Endothelial cell (in vitro differentiated cells): Measurements from ENCODE around the gene RPUSD2. TPM values are rescaled to one million over a fixed set of nuclear protein-coding genes. Genes with fewer than 3 reads are reported as not detected.
"Not testable (repeated sequence)": the region's sequence is repeated elsewhere in the genome, so short reads cannot be mapped to it uniquely, and the experiment has no call there.

Experiments used
- DNase-seq: peaks from one replicate; pipeline ENCODE4 v3.0.0; 2021; ENCODE audit warnings: low spot score
- H3K27ac Mint-ChIP-seq: one replicate; pipeline ENCODE4 v1.8.0; 2021; ENCODE audit warnings: mixed read lengths, inconsistent platforms; ENCODE audit not compliant: unreplicated experiment
- H3K27me3 Mint-ChIP-seq: one replicate; pipeline ENCODE4 v1.8.0; 2021; ENCODE audit warnings: mild to moderate bottlenecking, moderate library complexity, mixed read lengths, inconsistent platforms; ENCODE audit not compliant: unreplicated experiment
- H3K36me3 Mint-ChIP-seq: one replicate; pipeline ENCODE4 v1.8.0; 2021; ENCODE audit warnings: mild to moderate bottlenecking, low read depth, mixed read lengths, inconsistent platforms; ENCODE audit not compliant: unreplicated experiment
- H3K4me1 Mint-ChIP-seq: one replicate; pipeline ENCODE4 v1.8.0; 2021; ENCODE audit warnings: mild to moderate bottlenecking, mixed read lengths, inconsistent platforms; ENCODE audit not compliant: unreplicated experiment
- H3K4me3 Mint-ChIP-seq: one replicate; pipeline ENCODE4 v1.8.0; 2021; ENCODE audit warnings: mild to moderate bottlenecking, mixed read lengths, inconsistent platforms; ENCODE audit not compliant: unreplicated experiment
- H3K9me3 Mint-ChIP-seq: one replicate; pipeline ENCODE4 v1.8.0; 2021; ENCODE audit warnings: mixed read lengths, inconsistent platforms; ENCODE audit not compliant: unreplicated experiment
- total RNA-seq: library from RNA; stranded (reverse); fragmentation: NEBNext Ultra II Directional; extraction: Animal tissue kit (Norgen Biotek cat#: 25700); gene quantifications from one replicate; pipeline ENCODE4 v1.2.1, GENCODE V29; 2021; ENCODE audit not compliant: unreplicated experiment
- TF ChIP-seq, protein P1 (sequence below): fragments of 200-600 bp; sonication (generic); IDR thresholded peaks from one replicate; pipeline ENCODE4 v1.5.0; 2021; ENCODE audit warnings: antibody characterized with exemption; ENCODE audit not compliant: unreplicated experiment

The RPUSD2 gene
- total RNA-seq, 1 donor from 2014 or later = 11.5 TPM

DNA sequence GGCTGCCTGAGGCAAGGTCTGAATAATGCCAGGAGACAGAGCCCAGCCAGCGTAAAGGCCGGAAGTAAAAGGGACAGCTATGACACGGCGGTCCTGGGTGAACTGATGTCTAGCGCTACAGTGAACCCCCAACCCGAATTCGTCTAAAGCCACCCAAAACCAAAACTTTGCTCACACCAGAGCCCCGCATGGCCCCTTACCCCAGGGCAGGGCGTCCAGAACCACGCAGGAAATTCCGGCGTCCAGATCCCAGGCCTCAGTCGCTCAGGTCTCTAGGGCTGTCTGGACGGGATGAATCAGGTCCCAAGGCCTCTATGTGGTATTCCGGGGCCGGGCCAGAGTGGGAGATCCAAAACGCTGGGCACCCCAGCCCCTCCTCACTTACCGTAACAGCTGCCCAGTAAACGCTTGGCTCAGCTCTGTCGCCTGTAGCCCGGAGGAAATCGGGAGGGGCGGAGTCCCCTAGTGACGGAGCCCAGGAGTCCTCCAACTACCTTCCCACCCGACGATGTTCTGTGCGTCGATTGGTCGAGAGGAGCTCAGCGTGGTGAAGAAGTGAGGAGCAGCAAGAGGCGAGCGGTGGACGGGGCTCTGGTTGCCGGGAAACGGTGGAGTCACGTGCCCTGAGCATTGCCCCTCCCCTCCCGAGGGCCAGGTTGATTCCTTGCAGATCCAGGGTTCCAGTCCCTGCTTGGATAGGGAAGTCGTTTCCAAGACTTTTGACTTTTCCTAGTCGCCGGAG lies 4.3 kb upstream of the RPUSD2 start, which contains the start of gene CCDC32:
TSS of gene CCDC32 (minus strand) at position 452 of the 742 bp plus-strand sequence. CDS start 2,027 bp downstream, outside the sequence.
- TF ChIP-seq, protein P1, sequence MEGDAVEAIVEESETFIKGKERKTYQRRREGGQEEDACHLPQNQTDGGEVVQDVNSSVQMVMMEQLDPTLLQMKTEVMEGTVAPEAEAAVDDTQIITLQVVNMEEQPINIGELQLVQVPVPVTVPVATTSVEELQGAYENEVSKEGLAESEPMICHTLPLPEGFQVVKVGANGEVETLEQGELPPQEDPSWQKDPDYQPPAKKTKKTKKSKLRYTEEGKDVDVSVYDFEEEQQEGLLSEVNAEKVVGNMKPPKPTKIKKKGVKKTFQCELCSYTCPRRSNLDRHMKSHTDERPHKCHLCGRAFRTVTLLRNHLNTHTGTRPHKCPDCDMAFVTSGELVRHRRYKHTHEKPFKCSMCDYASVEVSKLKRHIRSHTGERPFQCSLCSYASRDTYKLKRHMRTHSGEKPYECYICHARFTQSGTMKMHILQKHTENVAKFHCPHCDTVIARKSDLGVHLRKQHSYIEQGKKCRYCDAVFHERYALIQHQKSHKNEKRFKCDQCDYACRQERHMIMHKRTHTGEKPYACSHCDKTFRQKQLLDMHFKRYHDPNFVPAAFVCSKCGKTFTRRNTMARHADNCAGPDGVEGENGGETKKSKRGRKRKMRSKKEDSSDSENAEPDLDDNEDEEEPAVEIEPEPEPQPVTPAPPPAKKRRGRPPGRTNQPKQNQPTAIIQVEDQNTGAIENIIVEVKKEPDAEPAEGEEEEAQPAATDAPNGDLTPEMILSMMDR = no peak
- peak within 1 kb of the TSS; percentile 97 for H3K4me3 Mint-ChIP-seq
- peaks cover 20% of the 10 kb centered on the region for H3K4me1 Mint-ChIP-seq
- peak; percentile 91 for DNase-seq
- peaks cover 2% of the 10 kb centered on the region for H3K27me3 Mint-ChIP-seq
- peaks cover 6% of the 10 kb centered on the region for H3K36me3 Mint-ChIP-seq
- no peaks in the 10 kb centered on the region for H3K9me3 Mint-ChIP-seq
- peak within 1 kb of the TSS; percentile 96 for H3K27ac Mint-ChIP-seq

DNA sequence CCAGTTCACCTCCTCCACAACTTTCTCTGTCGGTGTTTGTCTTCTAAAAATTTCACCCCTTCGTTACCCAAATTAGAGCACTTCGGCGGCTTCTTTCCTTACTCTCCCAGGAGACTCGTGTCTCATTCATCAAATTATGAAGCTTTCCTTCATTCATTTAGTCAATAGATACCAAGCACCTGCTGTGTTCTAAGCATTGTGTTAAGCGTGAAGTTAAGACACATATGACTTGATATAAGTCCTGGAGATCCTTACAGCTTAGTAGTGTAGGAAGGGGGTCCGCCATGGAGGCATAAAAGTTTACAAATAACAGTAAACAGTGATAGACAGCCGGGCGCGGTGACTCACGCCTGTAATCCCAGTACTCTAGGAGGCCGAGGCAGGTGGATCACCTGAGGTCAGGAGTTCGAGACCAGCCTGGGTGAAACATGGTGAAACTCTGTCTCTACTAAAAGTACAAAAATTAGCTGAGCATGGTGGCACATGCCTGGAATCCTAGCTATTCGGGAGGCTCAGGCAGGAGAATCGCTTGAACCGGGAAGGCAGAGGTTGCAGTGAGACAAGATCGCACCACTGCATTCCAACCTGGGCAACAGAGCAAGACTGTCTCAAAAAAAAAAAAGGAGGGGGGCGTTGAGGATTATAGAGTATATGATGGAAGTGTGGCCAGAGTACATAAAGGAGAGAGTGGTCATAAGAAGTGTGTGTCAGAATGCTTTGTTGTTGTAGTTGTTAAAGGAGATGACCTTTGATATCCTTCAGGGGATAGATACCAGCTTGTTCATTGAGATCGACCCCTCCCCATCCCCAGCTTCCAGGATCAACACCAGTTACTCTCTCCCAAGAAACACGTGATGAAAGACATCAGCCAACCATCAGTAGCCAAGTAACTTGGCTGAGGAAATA lies 3.5 kb upstream of the RPUSD2 start:
- Mint-ChIP-seq H3K4me1 (peaks cover 27% of the 10 kb centered on the region), H3K4me3 (peak overlapping the region; percentile 97), H3K27me3 (peaks cover 2% of the 10 kb centered on the region), H3K9me3 (no peaks in the 10 kb centered on the region), H3K36me3 (peaks cover 1% of the 10 kb centered on the region), H3K27ac (peak overlapping the region; percentile 96)
- TF ChIP-seq, protein P1 = no peak
- no peak for DNase-seq

DNA sequence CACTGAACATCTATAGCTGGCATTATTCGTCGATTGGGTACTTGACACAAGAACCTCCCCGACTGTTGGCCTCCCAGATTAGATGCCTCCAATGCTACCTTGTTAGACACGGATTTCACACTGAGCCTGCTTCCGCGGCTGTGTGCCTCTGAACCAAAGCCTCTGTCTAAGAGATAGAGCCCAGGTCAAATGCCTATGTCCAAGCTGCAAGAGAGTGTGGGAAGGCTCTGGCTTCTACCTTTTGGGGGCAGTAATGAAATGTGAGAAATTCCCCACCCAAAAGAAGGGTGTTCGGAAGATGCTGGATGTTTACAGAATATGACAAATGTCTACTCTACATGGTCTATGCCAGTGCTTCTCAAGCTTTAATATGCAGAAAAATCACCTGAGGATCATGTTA lies 2.0 kb upstream of the RPUSD2 start:
- no peak overlapping the region for H3K4me3 Mint-ChIP-seq
- no peak for DNase-seq
- H3K4me1 Mint-ChIP-seq = peaks cover 26% of the 10 kb centered on the region
- TF ChIP-seq, protein P1 = no peak
- H3K27ac Mint-ChIP-seq = no peak overlapping the region
- no peaks in the 10 kb centered on the region for H3K36me3 Mint-ChIP-seq
- H3K9me3 Mint-ChIP-seq = no peaks in the 10 kb centered on the region
- peaks cover 4% of the 10 kb centered on the region for H3K27me3 Mint-ChIP-seq

DNA sequence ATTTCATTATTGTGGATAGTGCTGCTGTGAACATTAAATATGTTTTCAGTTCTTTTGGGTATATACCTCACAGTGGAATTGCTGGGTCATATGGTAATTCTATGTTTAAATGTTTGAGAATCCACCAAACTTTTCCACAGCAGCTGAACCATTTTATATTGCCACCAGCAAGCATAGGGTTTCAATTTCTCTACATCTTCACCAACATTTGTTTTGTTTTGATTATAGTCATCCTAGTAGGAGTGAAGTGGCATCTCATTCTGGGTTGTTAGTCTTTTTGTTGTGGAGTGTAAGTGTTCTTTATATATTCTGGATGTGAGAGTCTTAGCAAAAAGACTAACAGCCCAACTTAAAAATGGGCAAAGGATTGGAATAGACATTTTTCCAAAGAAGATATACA lies 6.0 kb downstream of the RPUSD2 start:
- H3K4me3 Mint-ChIP-seq = no peak overlapping the region
- no peaks in the 10 kb centered on the region for H3K9me3 Mint-ChIP-seq
- H3K4me1 Mint-ChIP-seq = peaks cover 6% of the 10 kb centered on the region
- H3K27me3 Mint-ChIP-seq = peaks cover 2% of the 10 kb centered on the region
- TF ChIP-seq, protein P1 = no peak
- no peak overlapping the region for H3K27ac Mint-ChIP-seq
- H3K36me3 Mint-ChIP-seq = peaks cover 10% of the 10 kb centered on the region
- no peak for DNase-seq

DNA sequence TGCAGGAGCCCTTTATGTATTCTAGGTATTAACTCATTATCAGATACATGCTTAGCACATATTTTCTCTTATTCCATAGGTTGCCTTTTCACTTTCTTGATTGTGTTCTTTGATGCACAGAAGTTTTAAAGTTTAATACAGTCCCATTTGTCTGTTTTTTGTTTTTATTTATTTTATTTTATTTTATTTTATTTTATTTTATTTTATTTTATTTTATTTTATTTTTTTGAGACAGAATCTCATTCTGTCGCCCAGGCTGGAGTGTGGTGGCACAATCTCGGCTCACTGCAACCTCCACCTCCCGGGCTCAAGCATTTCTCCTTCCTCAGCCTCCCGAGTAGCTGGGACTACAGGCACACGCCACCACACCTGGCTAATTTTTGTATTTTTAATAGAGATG lies 7.8 kb downstream of the RPUSD2 start:
- not testable (repeated sequence) for H3K36me3 Mint-ChIP-seq, H3K4me1 Mint-ChIP-seq, H3K9me3 Mint-ChIP-seq, DNase-seq, H3K27ac Mint-ChIP-seq, H3K27me3 Mint-ChIP-seq, H3K4me3 Mint-ChIP-seq
